ENCODE results near the gene FAM171A1.

GRCh38 chr10:15208221-15208620 lies 162.9 kb downstream of the FAM171A1 start:
- no peak for TF ChIP-seq NFIC (IDR thresholded peaks at IDR 0.05; ENCODE audit: borderline replicate concordance)
- TF ChIP-seq CTCF (IDR thresholded peaks at IDR 0.05): no peak
- no peak for TF ChIP-seq RAD21 (IDR thresholded peaks at IDR 0.05; ENCODE audit: low read length)
- no peak for TF ChIP-seq USF1 (IDR thresholded peaks at IDR 0.05; ENCODE audit: borderline replicate concordance, low read depth)
